ENCODE results near the gene CAMK2G.
A peak's percentile ranks its signal among the peaks of the same experiment; 100 is the strongest.
"Not testable (repeated sequence)": the region's sequence is repeated elsewhere in the genome, so short reads cannot be mapped to it uniquely, and the experiment has no call there.

The CAMK2G gene

GRCh38 chr10:73788864-73789658, 85.3 kb downstream of the CAMK2G start:
- H3K36me3 ChIP-seq (replicated peaks), result peaks cover 48% of the 10 kb centered on the region
- H3K4me3 ChIP-seq (ENCODE audit: low read depth, low read length), result no peak overlapping the region
- no peaks in the 10 kb centered on the region for H3K27me3 ChIP-seq (replicated peaks)
- no peak for DNase-seq
- in situ Hi-C loops (cut with HindIII; ENCODE audit: low pct_ligation_motif_present, low sequenced_read_pairs), result no loop called here
- TF ChIP-seq CTCF (IDR thresholded peaks at IDR 0.05; ENCODE audit: low read depth, low read length, missing control alignments), result no peak
- no peak overlapping the region for H3K27ac ChIP-seq

- DNase-seq; in situ Hi-C loops (cut with HindIII; ENCODE audit: low pct_ligation_motif_present, low sequenced_read_pairs); H3K27me3 ChIP-seq (replicated peaks); H3K4me3 ChIP-seq (ENCODE audit: low read depth, low read length); H3K27ac ChIP-seq: not testable (repeated sequence)
- H3K36me3 ChIP-seq (replicated peaks), result peaks cover 29% of the 10 kb centered on the region
These were observed 87.1 kb downstream of the CAMK2G start for GRCh38 chr10:73787031-73787800.

GRCh38 chr10:73786512-73786885, 87.9 kb downstream of the CAMK2G start:
- peaks cover 22% of the 10 kb centered on the region for H3K36me3 ChIP-seq (replicated peaks)
- no peak overlapping the region for H3K27ac ChIP-seq
- H3K27me3 ChIP-seq (replicated peaks), result no peaks in the 10 kb centered on the region
- no peak for TF ChIP-seq CTCF (IDR thresholded peaks at IDR 0.05; ENCODE audit: low read depth, low read length, missing control alignments)
- in situ Hi-C loops (cut with HindIII; ENCODE audit: low pct_ligation_motif_present, low sequenced_read_pairs), result no loop called here
- peak overlapping the region; percentile 93 for H3K4me3 ChIP-seq (ENCODE audit: low read depth, low read length)
- no peak for DNase-seq

- TF ChIP-seq CTCF (IDR thresholded peaks at IDR 0.05; ENCODE audit: low read depth, low read length, missing control alignments), result no peak
- Histone ChIP-seq H3K27me3 (replicated peaks) (no peaks in the 10 kb centered on the region), H3K36me3 (replicated peaks) (peaks cover 16% of the 10 kb centered on the region), H3K27ac (peak overlapping the region; percentile 88), H3K4me3 (ENCODE audit: low read depth, low read length) (peak overlapping the region; percentile 93)
- in situ Hi-C loops (cut with HindIII; ENCODE audit: low pct_ligation_motif_present, low sequenced_read_pairs), result no loop called here
- DNase-seq, result peak; percentile 52
These were observed 88.4 kb downstream of the CAMK2G start for GRCh38 chr10:73785721-73786511.

GRCh38 chr10:73785211-73785720, 89.1 kb downstream of the CAMK2G start, which contains the start of gene ZSWIM8:
Gene ZSWIM8 (plus strand): TSS chr10:73785606. CDS start chr10:73785879, 273 bp downstream.
- in situ Hi-C loops (cut with HindIII; ENCODE audit: low pct_ligation_motif_present, low sequenced_read_pairs), result no loop called here
- Histone ChIP-seq H3K4me3 (ENCODE audit: low read depth, low read length) (peak within 1 kb of the TSS; percentile 93), H3K27ac (peak within 1 kb of the TSS; percentile 88), H3K36me3 (replicated peaks) (peaks cover 10% of the 10 kb centered on the region), H3K27me3 (replicated peaks) (no peaks in the 10 kb centered on the region)
- peak; percentile 92 for DNase-seq
- TF ChIP-seq CTCF (IDR thresholded peaks at IDR 0.05; ENCODE audit: low read depth, low read length, missing control alignments), result peak; percentile 12

Measured in brain microvascular endothelial cell (primary cell).